ENCODE results near the gene MAZ. TPM values are rescaled to one million over a fixed set of nuclear protein-coding genes. Genes with fewer than 3 reads are reported as not detected.
A peak's percentile ranks its signal among the peaks of the same experiment; 100 is the strongest.
"Not testable (repeated sequence)": the region's sequence is repeated elsewhere in the genome, so short reads cannot be mapped to it uniquely, and the experiment has no call there.

The MAZ gene
- total and polyA plus RNA-seq, 3 experiments from 2014 or later: 85.7 to 478 (median 455) TPM

DNA sequence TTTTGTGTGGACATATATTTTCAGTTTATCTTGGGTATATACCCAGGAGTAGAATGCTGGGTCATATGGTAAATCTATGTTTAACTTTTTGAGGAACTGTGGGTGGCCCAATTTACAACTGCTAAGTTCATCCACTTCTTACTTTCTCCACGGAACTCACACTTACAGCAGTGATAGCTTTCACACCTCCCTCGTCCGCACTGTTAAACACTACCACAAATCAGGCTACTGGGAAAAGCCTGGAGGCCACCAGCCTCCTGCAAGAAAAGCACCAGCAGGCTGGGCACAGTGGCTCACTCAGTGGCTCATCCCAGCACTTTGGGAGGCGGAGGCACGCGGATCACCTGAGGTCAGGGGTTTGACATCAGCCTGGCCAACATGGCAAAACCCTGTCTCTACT lies 43.0 kb upstream of the MAZ start:
- POLR2A ChIA-PET: no interaction called here
- Mint-ChIP-seq H3K4me1 (peaks cover 5 to 10% (median 6%) of the 10 kb centered on the region in 3 donors), H3K36me3 (peaks cover 0 to 1% (median 0%) of the 10 kb centered on the region in 3 donors), H3K9me3 (no peaks in the 10 kb centered on the region), H3K27me3 (no peaks in the 10 kb centered on the region), H3K27ac (no peak overlapping the region), H3K4me3 (no peak overlapping the region)
- no peak overlapping the region for H3K27ac ChIP-seq (ENCODE audit: low read depth, low read length)
- H3K4me1 ChIP-seq (ENCODE audit: insufficient read depth, low read length): peaks cover 5% of the 10 kb centered on the region
- H3K9me3 ChIP-seq (ENCODE audit: low read length): no peaks in the 10 kb centered on the region
- CTCF ChIA-PET: no interaction called here
- H3K4me3 ChIP-seq (ENCODE audit: low read length): no peak overlapping the region
- H3K27me3 ChIP-seq (ENCODE audit: insufficient read depth, low read length, poor library complexity, severe bottlenecking): no peaks in the 10 kb centered on the region
- H3K36me3 ChIP-seq (ENCODE audit: insufficient read depth, low read length): no peaks in the 10 kb centered on the region
- peak in 1 of 5 donors; percentile 9 for DNase-seq

DNA sequence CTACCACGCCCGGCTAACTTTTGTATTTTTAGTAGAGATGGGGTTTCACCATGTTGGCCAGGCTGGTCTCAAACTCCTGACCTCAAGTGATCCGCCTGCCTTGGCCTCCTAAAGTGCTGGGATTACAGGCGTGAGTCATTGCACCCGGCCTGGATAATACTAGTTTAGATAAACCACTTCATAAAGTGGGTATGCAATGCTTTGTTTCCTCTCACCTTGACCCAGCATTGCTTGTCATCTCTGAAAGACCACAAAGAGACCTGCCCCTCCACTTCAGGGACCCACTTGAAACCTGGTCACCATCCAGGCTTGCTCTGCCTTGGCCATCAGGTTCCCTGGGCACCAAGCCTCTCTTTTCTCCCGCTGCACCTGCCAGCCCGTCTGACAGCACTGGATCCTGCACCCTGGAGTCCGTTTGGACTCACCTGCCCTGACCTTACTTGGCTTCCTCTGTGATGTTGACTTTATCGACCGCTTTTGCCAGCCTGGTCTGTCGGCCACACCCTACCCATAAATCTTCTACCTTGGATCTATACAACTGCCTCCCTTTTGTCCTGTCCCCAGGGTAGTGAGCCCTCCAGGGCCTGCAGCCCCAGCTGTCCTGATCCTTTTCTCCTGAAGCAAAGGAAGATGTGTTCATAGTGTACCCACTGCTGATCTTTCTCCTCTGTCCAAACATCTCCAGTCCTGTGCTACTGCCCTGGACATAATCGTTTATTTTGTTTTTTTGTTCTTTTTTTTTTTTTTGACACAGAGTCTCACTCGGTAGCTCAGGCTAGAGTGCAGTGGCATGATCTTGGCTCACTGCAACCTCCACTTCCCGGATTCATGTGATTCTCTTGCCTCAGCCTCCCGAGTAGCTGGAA lies 40.9 kb upstream of the MAZ start:
- Mint-ChIP-seq H3K27ac (peak overlapping the region in 1 of 8 donors; percentile 70), H3K9me3 (no peaks in the 10 kb centered on the region), H3K36me3 (peaks cover 0 to 2% (median 0%) of the 10 kb centered on the region in 3 donors), H3K4me1 (peaks cover 3 to 9% (median 7%) of the 10 kb centered on the region in 3 donors), H3K4me3 (no peak overlapping the region), H3K27me3 (no peaks in the 10 kb centered on the region)
- no peak overlapping the region for H3K27ac ChIP-seq (ENCODE audit: low read depth, low read length)
- H3K4me3 ChIP-seq (ENCODE audit: low read length): no peak overlapping the region
- H3K4me1 ChIP-seq (ENCODE audit: insufficient read depth, low read length): peaks cover 5% of the 10 kb centered on the region
- DNase-seq: peak in 1 of 5 donors; percentile 19
- POLR2A ChIA-PET: no interaction called here
- H3K27me3 ChIP-seq (ENCODE audit: insufficient read depth, low read length, poor library complexity, severe bottlenecking): no peaks in the 10 kb centered on the region
- CTCF ChIA-PET: interaction anchor here (0.8 to 1.5 kb wide), 4 partner anchors 13 to 25 kb away, joined by 3 read pairs; partner anchors contain the start of genes C16orf54 and KIF22
- H3K36me3 ChIP-seq (ENCODE audit: insufficient read depth, low read length): no peaks in the 10 kb centered on the region
- H3K9me3 ChIP-seq (ENCODE audit: low read length): no peaks in the 10 kb centered on the region

DNA sequence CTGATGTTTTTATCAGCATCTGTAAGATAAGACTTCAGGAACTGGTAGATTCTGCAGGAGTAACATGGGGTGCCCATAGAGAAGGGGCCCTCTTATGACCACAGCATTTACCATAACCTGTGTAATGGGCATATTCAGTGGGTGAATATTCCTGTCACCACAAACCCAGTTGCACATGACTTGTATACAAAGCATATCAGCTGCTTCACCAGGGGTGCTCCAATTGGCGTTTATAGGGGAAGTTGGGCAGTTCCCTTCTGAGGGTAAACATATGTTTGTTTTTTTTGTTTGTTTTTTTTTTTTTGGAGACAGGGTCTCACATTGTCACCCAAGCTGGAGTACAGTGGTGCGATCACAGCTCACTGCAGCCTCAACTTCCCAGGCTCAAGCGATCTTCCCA lies 39.8 kb upstream of the MAZ start:
- DNase-seq: peak in 1 of 5 donors; percentile 8
- Mint-ChIP-seq H3K36me3 (peaks cover 0 to 3% (median 0%) of the 10 kb centered on the region in 3 donors), H3K4me3 (no peak overlapping the region), H3K27me3 (no peaks in the 10 kb centered on the region), H3K4me1 (peaks cover 3 to 7% (median 4%) of the 10 kb centered on the region in 3 donors), H3K27ac (no peak overlapping the region), H3K9me3 (no peaks in the 10 kb centered on the region)
- Histone ChIP-seq H3K9me3 (ENCODE audit: low read length) (no peaks in the 10 kb centered on the region), H3K27me3 (ENCODE audit: insufficient read depth, low read length, poor library complexity, severe bottlenecking) (no peaks in the 10 kb centered on the region), H3K27ac (ENCODE audit: low read depth, low read length) (no peak overlapping the region), H3K4me3 (ENCODE audit: low read length) (no peak overlapping the region), H3K36me3 (ENCODE audit: insufficient read depth, low read length) (no peaks in the 10 kb centered on the region), H3K4me1 (ENCODE audit: insufficient read depth, low read length) (peaks cover 5% of the 10 kb centered on the region)
- POLR2A ChIA-PET: interaction anchor here (0.7 kb wide), 2 partner anchors 10 to 24 kb away, joined by 3 to 4 read pairs; no protein-coding TSS in a partner anchor
- CTCF ChIA-PET: interaction anchor here (1.1 to 1.4 kb wide), 3 partner anchors 11 to 24 kb away, joined by 3 read pairs; partner anchors contain the start of genes C16orf54 and KIF22

DNA sequence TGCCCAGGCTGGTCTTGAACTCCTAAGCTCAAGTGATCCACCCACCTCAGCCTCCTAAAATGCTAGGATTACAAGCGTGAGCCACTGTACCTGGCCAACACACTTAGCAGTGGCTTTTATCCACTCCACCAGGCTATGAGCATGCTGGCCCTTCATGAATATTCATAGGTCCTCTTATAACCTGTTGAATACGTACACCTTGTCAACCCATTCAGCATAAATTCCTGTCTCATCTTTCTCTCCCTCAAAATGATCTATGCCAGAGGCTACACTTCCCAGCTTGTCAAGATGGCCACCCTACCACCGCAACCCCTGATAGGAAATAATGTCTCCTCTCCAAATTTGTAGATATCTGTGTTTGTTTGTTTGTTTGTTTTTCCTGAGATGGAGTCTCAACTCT lies 39.3 kb upstream of the MAZ start:
- POLR2A ChIA-PET: interaction anchor here (0.7 kb wide), 2 partner anchors 10 to 24 kb away, joined by 3 to 4 read pairs; no protein-coding TSS in a partner anchor

DNA sequence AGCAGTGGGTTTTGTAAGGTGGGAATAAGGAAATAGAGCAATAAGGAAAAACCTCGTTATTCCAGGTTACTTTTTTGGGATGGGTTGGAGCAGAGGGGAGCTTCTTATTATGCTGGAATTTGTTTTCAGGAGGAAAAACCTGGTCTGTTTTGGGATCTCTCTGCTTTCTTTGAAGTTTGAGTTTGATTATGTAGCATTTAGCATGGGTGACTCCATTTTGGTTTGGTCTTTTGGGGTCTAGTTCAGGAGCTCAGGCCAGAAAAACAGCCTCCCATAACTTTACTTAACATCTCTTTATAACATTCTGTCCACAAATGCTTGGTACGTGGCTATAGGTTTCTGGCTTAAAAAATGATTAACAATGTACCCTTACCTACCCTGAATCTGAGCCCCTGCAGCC lies 36.8 kb upstream of the MAZ start:
- POLR2A ChIA-PET: interaction anchor here (1.0 to 1.2 kb wide), 2 partner anchors 13 to 15 kb away, joined by 3 to 6 read pairs; no protein-coding TSS in a partner anchor
- DNase-seq: no peak
- H3K27me3 ChIP-seq (ENCODE audit: insufficient read depth, low read length, poor library complexity, severe bottlenecking): no peaks in the 10 kb centered on the region
- no peak overlapping the region for H3K4me3 ChIP-seq (ENCODE audit: low read length)
- no peak overlapping the region for H3K27ac Mint-ChIP-seq
- no peaks in the 10 kb centered on the region for H3K36me3 ChIP-seq (ENCODE audit: insufficient read depth, low read length)
- H3K27me3 Mint-ChIP-seq: no peaks in the 10 kb centered on the region
- no peaks in the 10 kb centered on the region for H3K9me3 Mint-ChIP-seq
- CTCF ChIA-PET: interaction anchor here (1.4 to 1.7 kb wide), 2 partner anchors 16 to 21 kb away, joined by 4 to 6 read pairs; partner anchors contain the start of gene KIF22
- peaks cover 0 to 3% (median 0%) of the 10 kb centered on the region in 3 donors for H3K36me3 Mint-ChIP-seq
- no peak overlapping the region for H3K4me3 Mint-ChIP-seq
- peaks cover 0 to 4% (median 4%) of the 10 kb centered on the region in 3 donors for H3K4me1 Mint-ChIP-seq
- H3K27ac ChIP-seq (ENCODE audit: low read depth, low read length): no peak overlapping the region
- no peaks in the 10 kb centered on the region for H3K9me3 ChIP-seq (ENCODE audit: low read length)
- H3K4me1 ChIP-seq (ENCODE audit: insufficient read depth, low read length): peaks cover 1% of the 10 kb centered on the region

More for the DNA sequence above, 39.3 kb upstream of the MAZ start:
- no peak overlapping the region for H3K4me3 ChIP-seq (ENCODE audit: low read length)
- Mint-ChIP-seq H3K4me1 (peaks cover 3 to 7% (median 4%) of the 10 kb centered on the region in 3 donors), H3K27me3 (no peaks in the 10 kb centered on the region), H3K4me3 (no peak overlapping the region), H3K9me3 (no peaks in the 10 kb centered on the region), H3K27ac (no peak overlapping the region), H3K36me3 (peaks cover 0 to 3% (median 0%) of the 10 kb centered on the region in 3 donors)
- no peaks in the 10 kb centered on the region for H3K27me3 ChIP-seq (ENCODE audit: insufficient read depth, low read length, poor library complexity, severe bottlenecking)
- CTCF ChIA-PET: interaction anchor here (1.1 to 1.4 kb wide), 2 partner anchors 10 to 21 kb away, joined by 3 read pairs; partner anchors contain the start of gene C16orf54
- H3K9me3 ChIP-seq (ENCODE audit: low read length): no peaks in the 10 kb centered on the region
- no peaks in the 10 kb centered on the region for H3K36me3 ChIP-seq (ENCODE audit: insufficient read depth, low read length)
- no peak overlapping the region for H3K27ac ChIP-seq (ENCODE audit: low read depth, low read length)
- no peak for DNase-seq
- peaks cover 5% of the 10 kb centered on the region for H3K4me1 ChIP-seq (ENCODE audit: insufficient read depth, low read length)

DNA sequence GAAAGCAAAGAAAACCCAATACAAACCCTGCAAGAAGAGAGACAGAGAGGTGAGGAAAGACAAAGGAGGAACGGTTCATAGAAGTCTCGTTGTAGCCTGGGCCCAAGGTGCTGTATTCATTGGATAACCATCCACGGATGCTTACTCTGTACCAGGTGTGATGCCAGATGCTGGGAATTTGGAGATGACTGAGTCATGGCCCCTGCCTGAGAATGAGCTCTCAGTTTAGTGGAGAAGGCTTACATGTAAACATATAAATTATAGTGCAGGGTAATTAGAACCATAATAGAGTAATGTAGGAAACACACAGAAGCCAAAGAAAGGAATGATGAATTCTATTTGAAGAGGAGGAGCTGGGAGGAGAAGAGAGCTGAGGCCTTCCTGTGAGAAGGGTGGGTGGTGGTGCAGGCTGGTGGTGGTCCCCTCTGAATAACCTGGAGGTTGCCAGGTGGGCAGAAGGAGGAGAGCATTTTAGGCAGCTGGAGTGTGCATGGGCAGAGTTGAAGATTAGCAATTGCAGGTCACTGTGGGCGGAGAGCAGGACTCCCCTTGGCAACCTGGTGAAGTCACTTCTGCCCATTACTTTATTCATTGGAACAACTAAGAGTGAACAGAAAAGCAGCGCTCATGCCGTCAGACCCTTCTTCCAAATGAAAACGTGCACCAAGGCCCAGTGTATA lies 35.9 kb upstream of the MAZ start:
- Mint-ChIP-seq H3K9me3 (no peaks in the 10 kb centered on the region), H3K4me1 (peaks cover 0 to 4% (median 4%) of the 10 kb centered on the region in 3 donors), H3K4me3 (no peak overlapping the region), H3K27me3 (no peaks in the 10 kb centered on the region), H3K27ac (peak overlapping the region in 2 of 8 donors; percentile 17 to 20), H3K36me3 (peaks cover 0 to 2% (median 0%) of the 10 kb centered on the region in 3 donors)
- Histone ChIP-seq H3K4me1 (ENCODE audit: insufficient read depth, low read length) (no peaks in the 10 kb centered on the region), H3K27ac (ENCODE audit: low read depth, low read length) (no peak overlapping the region), H3K36me3 (ENCODE audit: insufficient read depth, low read length) (no peaks in the 10 kb centered on the region), H3K27me3 (ENCODE audit: insufficient read depth, low read length, poor library complexity, severe bottlenecking) (no peaks in the 10 kb centered on the region), H3K9me3 (ENCODE audit: low read length) (no peaks in the 10 kb centered on the region), H3K4me3 (ENCODE audit: low read length) (no peak overlapping the region)
- peak in 1 of 5 donors; percentile 8 for DNase-seq
- POLR2A ChIA-PET: interaction anchor here (0.7 to 1.2 kb wide), 2 partner anchors 14 to 840 kb away, joined by 3 to 7 read pairs; no protein-coding TSS in a partner anchor
- CTCF ChIA-PET: interaction anchor here (1.4 kb wide), 1 partner anchor 20 kb away, joined by 6 read pairs; the partner anchor contains the start of gene KIF22

DNA sequence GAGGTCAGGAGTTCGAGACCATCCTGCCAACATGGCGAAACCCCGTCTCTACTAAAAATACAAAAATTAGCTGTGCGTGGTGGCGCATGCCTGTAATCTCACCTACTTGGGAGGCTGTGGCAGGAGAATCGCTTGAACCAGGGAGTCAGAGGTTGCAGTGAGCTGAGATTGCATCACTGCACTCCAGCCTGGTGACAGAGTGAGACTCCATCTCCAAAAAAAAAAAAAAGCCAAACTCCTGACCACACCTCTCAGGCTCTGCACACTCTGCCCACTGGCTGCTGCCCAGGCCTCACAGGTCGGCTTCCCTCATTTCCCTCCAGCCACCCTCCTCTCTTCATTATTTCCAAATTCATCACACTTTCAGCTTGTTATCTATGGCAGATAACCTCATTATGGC lies 34.0 kb upstream of the MAZ start:
- H3K9me3 Mint-ChIP-seq; H3K36me3 Mint-ChIP-seq; POLR2A ChIA-PET; CTCF ChIA-PET; H3K4me1 ChIP-seq (ENCODE audit: insufficient read depth, low read length); DNase-seq; H3K27ac ChIP-seq (ENCODE audit: low read depth, low read length); H3K36me3 ChIP-seq (ENCODE audit: insufficient read depth, low read length); H3K4me1 Mint-ChIP-seq; H3K27me3 Mint-ChIP-seq; H3K9me3 ChIP-seq (ENCODE audit: low read length); H3K4me3 Mint-ChIP-seq; H3K4me3 ChIP-seq (ENCODE audit: low read length); H3K27me3 ChIP-seq (ENCODE audit: insufficient read depth, low read length, poor library complexity, severe bottlenecking): not testable (repeated sequence)
- H3K27ac Mint-ChIP-seq: peak overlapping the region in 2 of 8 donors; percentile 13 to 41

All from CD8-positive, alpha-beta memory T cell (primary cell).